Prostate gland (tissue), 2 donors: ENCODE measurements around the gene NPAS1.

Source experiments
- CTCF ChIP-seq, 4 experiments: fragments of 200-600 bp in 2 of 4; fragments of 450-650 bp in 2 of 4; sonication (generic) in 2 of 4; IDR thresholded peaks; 1 replicate in 3 of 4; 2 replicates in 1 of 4; pipeline ENCODE4 v1.5.1; 2016 to 2019; ENCODE audit warnings: antibody characterized with exemption in 4 of 4, mild to moderate bottlenecking in 2 of 4, moderate library complexity in 2 of 4
- POLR2A ChIP-seq: fragments of 450-650 bp; IDR thresholded peaks from one replicate; pipeline ENCODE4 v1.6.1; 2016; ENCODE audit warnings: antibody characterized with exemption, mild to moderate bottlenecking
- POLR2AphosphoS5 ChIP-seq: sonication (generic); formaldehyde crosslinking; IDR thresholded peaks from one replicate; pipeline ENCODE4 v1.6.1; 2017; ENCODE audit warnings: antibody characterized with exemption

GRCh38 chr19:47013041-47013517 lies 6.6 kb upstream of the NPAS1 start:
- TF ChIP-seq CTCF (IDR thresholded peaks at IDR 0.05) (peak; percentile 94 to 97 (median 96)), POLR2A (no peak), POLR2AphosphoS5 (peak; percentile 70)
